Activated CD8-positive, alpha-beta T cell treated with anti-CD3 and anti-CD28 coated beads, Interleukin-2, amount 10 ng/mL, durations not matched to agents 7 days and 5 days (primary cell): ENCODE measurements around the gene ASB1. TPM values are rescaled to one million over a fixed set of nuclear protein-coding genes. Genes with fewer than 3 reads are reported as not detected.

Source experiments
- ATAC-seq: fragments of 150-1000 bp; cut with Tn5 transposase; one replicate; pipeline ENCODE4 v1.10.0; 2021; ENCODE audit warnings: moderate library complexity
- CTCF ChIA-PET: fragments of 350-600 bp; sonication (Branson Sonifier 250); formaldehyde crosslinking; loops from one replicate; lab custom pipeline; 2021; ENCODE audit warnings: antibody characterized with exemption; lab: Charles Lee
- POLR2A ChIA-PET: fragments of 350-600 bp; sonication (Branson Sonifier 250); formaldehyde crosslinking; loops from one replicate; lab custom pipeline; 2021; ENCODE audit warnings: antibody characterized with exemption; lab: Charles Lee
- DNase-seq: peaks from one replicate; pipeline ENCODE4 v3.0.0-alpha.2; 2020
- H3K27ac Mint-ChIP-seq: one replicate; pipeline ENCODE4 v1.8.0; 2021; ENCODE audit warnings: mild to moderate bottlenecking, mixed read lengths
- H3K27me3 Mint-ChIP-seq: one replicate; pipeline ENCODE4 v1.8.0; 2021; ENCODE audit warnings: low read depth, mixed read lengths
- H3K36me3 Mint-ChIP-seq: one replicate; pipeline ENCODE4 v1.8.0; 2021; ENCODE audit warnings: low read depth, mixed read lengths
- H3K4me1 Mint-ChIP-seq: one replicate; pipeline ENCODE4 v1.8.0; 2021; ENCODE audit warnings: low read depth, mixed read lengths
- H3K4me3 Mint-ChIP-seq: one replicate; pipeline ENCODE4 v1.8.0; 2021; ENCODE audit warnings: mild to moderate bottlenecking, mixed read lengths
- H3K9me3 Mint-ChIP-seq: one replicate; pipeline ENCODE4 v1.8.0; 2022; ENCODE audit warnings: mixed read lengths; ENCODE audit not compliant: insufficient read depth
- total RNA-seq, 2 experiments: library from RNA; stranded (reverse); gene quantifications; one replicate each; pipeline ENCODE4 v1.2.3, GENCODE V29; 2021

ASB1 gene
- total RNA-seq, 2 experiments from 2014 or later = 27.9 to 31.0 TPM

- peaks cover 3% of the 10 kb centered on the region for H3K4me1 Mint-ChIP-seq
- H3K36me3 Mint-ChIP-seq = peaks cover 4% of the 10 kb centered on the region
- H3K27ac Mint-ChIP-seq = no peak overlapping the region
- no peak overlapping the region for H3K4me3 Mint-ChIP-seq
- DNase-seq (peak; percentile 17), ATAC-seq (no peak)
- peaks cover 12% of the 10 kb centered on the region for H3K9me3 Mint-ChIP-seq
- POLR2A ChIA-PET = no interaction called here
- H3K27me3 Mint-ChIP-seq = peaks cover 5% of the 10 kb centered on the region
- CTCF ChIA-PET = interaction anchor here (1.6 to 2.6 kb wide), 3 partner anchors 88 to 108 kb away, joined by 3 to 25 read pairs (median 8); no protein-coding TSS in a partner anchor
These were observed 38.9 kb downstream of the ASB1 start for GRCh38 chr2:238465487-238466242.

DNA sequence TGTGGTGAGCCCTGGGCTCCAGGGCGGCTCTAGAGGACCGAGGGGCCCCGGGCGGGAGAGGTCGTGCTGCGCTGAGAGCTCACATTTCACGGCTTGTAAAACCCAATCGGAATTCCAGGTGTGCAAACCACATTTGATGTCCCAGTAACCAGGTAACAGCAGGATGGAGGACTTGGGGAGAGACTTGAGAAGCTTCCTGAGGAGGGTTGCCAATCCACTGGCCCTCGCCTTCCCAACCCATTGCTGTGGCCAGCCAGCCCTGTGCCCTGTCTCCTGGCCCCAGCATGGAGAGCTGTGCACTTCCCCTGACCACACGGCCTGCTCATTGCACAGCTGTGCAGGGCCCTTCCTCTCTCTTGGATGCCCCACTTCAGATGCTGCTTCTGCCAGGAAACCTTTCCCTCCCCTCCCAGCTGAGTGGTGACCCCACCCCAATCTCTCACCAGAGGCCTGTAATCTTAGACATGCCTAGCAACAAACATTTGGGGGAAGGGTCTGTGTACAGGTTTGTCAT, 39.6 kb downstream of the ASB1 start:
- Mint-ChIP-seq H3K4me1 (peaks cover 3% of the 10 kb centered on the region), H3K9me3 (peaks cover 12% of the 10 kb centered on the region), H3K27me3 (peaks cover 6% of the 10 kb centered on the region), H3K36me3 (peaks cover 4% of the 10 kb centered on the region), H3K27ac (no peak overlapping the region), H3K4me3 (no peak overlapping the region)
- POLR2A ChIA-PET = no interaction called here
- ATAC-seq (no peak), DNase-seq (no peak)
- CTCF ChIA-PET = interaction anchor here (1.1 to 2.6 kb wide), 2 partner anchors 95 to 109 kb away, joined by 3 to 8 read pairs; no protein-coding TSS in a partner anchor

GRCh38 chr2:238467062-238467461, 40.3 kb downstream of the ASB1 start:
- H3K9me3 Mint-ChIP-seq = peaks cover 15% of the 10 kb centered on the region
- DNase-seq (no peak), ATAC-seq (no peak)
- ChIA-PET POLR2A (no interaction called here), CTCF (interaction anchor here (1.1 to 2.6 kb wide), 2 partner anchors 96 to 110 kb away, joined by 3 to 8 read pairs; no protein-coding TSS in a partner anchor)
- peaks cover 4% of the 10 kb centered on the region for H3K36me3 Mint-ChIP-seq
- H3K4me1 Mint-ChIP-seq = peaks cover 3% of the 10 kb centered on the region
- peaks cover 9% of the 10 kb centered on the region for H3K27me3 Mint-ChIP-seq
- H3K27ac Mint-ChIP-seq = no peak overlapping the region
- no peak overlapping the region for H3K4me3 Mint-ChIP-seq

DNA sequence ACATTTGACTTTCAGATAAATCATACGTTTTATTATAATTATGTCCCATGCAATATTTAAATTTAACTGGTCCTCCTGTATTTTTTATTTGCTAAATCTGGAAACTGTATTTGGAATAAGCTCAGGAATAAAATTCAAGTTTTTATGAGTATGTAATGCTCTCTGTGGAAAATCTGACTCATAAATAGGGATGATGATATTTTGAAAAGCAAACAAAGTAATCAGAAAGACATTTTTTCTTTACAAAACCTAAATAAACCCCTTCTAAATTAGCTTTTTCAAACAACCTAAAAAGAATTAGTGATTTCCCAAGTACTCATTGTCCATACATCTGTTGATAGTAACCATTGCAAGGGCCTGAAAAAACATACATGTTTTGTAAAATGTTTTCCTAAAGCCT, 41.1 kb downstream of the ASB1 start:
- no peak overlapping the region for H3K4me3 Mint-ChIP-seq
- H3K27me3 Mint-ChIP-seq = peaks cover 13% of the 10 kb centered on the region
- ATAC-seq (no peak), DNase-seq (no peak)
- CTCF ChIA-PET = interaction anchor here (0.6 to 2.6 kb wide), 5 partner anchors 48 to 204 kb away, joined by 3 to 8 read pairs (median 3); no protein-coding TSS in a partner anchor
- no peak overlapping the region for H3K27ac Mint-ChIP-seq
- POLR2A ChIA-PET = no interaction called here
- H3K9me3 Mint-ChIP-seq = peaks cover 22% of the 10 kb centered on the region
- H3K36me3 Mint-ChIP-seq = peaks cover 6% of the 10 kb centered on the region
- peaks cover 4% of the 10 kb centered on the region for H3K4me1 Mint-ChIP-seq

DNA sequence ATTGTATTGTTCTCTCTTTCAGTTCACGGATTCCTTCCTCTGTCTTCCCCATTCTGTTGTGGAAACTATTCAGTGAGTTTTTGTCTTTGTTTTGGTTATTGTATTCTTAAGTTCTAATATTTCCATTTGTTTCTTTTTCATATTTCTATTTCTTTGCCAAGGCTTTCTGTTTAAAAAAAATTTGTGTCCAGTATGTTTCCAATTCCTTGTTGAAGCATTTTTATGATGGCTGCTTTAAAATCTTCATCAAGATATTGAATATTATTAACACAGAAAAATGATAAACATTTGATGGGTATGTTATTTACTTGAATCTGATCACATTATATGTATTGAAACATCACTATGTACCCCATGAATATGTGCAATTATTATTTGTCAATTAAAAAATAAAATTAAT, 42.4 kb downstream of the ASB1 start:
- ChIA-PET CTCF (no interaction called here), POLR2A (no interaction called here)
- Mint-ChIP-seq H3K27ac (no peak overlapping the region), H3K4me3 (no peak overlapping the region), H3K27me3 (peaks cover 13% of the 10 kb centered on the region), H3K9me3 (peaks cover 35% of the 10 kb centered on the region), H3K4me1 (peaks cover 7% of the 10 kb centered on the region), H3K36me3 (peaks cover 12% of the 10 kb centered on the region)
- ATAC-seq (no peak), DNase-seq (no peak)

- CTCF ChIA-PET = no interaction called here
- H3K27me3 Mint-ChIP-seq = peaks cover 13% of the 10 kb centered on the region
- H3K4me3 Mint-ChIP-seq = no peak overlapping the region
- POLR2A ChIA-PET = no interaction called here
- no peak overlapping the region for H3K27ac Mint-ChIP-seq
- H3K9me3 Mint-ChIP-seq = peaks cover 39% of the 10 kb centered on the region
- H3K4me1 Mint-ChIP-seq = peaks cover 7% of the 10 kb centered on the region
- no peak for ATAC-seq
- DNase-seq = no peak
- H3K36me3 Mint-ChIP-seq = peaks cover 12% of the 10 kb centered on the region
These were observed 46.3 kb downstream of the ASB1 start for GRCh38 chr2:238473014-238473413.

GRCh38 chr2:238473523-238473922, 46.8 kb downstream of the ASB1 start:
- ChIA-PET CTCF (no interaction called here), POLR2A (no interaction called here)
- ATAC-seq (no peak), DNase-seq (no peak)
- peaks cover 13% of the 10 kb centered on the region for H3K27me3 Mint-ChIP-seq
- H3K4me3 Mint-ChIP-seq = no peak overlapping the region
- H3K36me3 Mint-ChIP-seq = peaks cover 12% of the 10 kb centered on the region
- no peak overlapping the region for H3K27ac Mint-ChIP-seq
- H3K9me3 Mint-ChIP-seq = peaks cover 39% of the 10 kb centered on the region
- H3K4me1 Mint-ChIP-seq = peaks cover 7% of the 10 kb centered on the region

DNA sequence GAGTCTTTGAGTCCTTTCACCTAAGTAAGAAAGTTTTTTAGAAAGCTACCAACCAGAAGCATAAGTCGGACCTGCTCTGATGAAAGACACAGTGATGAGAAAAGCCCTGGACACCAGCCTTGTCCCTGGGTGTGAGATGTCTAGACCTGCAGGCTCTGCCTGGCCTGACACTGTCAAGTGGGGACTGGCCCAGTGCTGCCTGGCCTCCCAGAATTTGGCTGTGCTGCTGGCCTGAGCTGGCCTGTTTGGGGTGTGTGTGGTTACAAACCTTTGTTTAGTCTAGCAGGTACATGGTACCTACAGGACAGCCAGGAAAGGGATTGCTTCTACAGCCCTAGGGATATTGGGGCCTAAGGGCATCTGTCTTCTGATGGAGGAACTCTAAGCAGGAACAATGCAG, 48.3 kb downstream of the ASB1 start:
- peaks cover 30% of the 10 kb centered on the region for H3K9me3 Mint-ChIP-seq
- DNase-seq (no peak), ATAC-seq (no peak)
- no peak overlapping the region for H3K27ac Mint-ChIP-seq
- H3K4me1 Mint-ChIP-seq = peaks cover 7% of the 10 kb centered on the region
- peaks cover 8% of the 10 kb centered on the region for H3K36me3 Mint-ChIP-seq
- no peak overlapping the region for H3K4me3 Mint-ChIP-seq
- POLR2A ChIA-PET = no interaction called here
- H3K27me3 Mint-ChIP-seq = peaks cover 8% of the 10 kb centered on the region
- CTCF ChIA-PET = interaction anchor here (1.2 kb wide), 1 partner anchor 11 kb away, joined by 4 read pairs; no protein-coding TSS in a partner anchor

DNA sequence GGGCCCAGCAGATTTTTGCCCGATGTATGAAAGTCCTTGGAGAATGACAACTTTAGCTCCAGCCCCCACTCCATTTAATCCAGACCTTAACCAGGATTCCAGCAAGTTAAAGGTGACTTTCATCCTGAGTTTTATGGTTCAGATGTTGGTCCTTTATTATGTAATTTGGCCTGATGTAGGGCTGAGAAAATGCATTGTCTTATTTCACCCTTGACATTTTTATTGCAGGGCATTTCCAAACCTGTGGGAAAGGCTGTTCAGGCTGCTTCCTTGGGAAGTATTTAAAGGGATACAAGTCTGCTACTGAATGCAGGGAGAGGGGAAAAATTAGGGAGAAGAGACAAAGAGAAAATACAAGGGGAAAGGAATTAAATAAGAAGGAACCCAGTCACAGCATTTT, 48.8 kb downstream of the ASB1 start:
- ATAC-seq = no peak
- Mint-ChIP-seq H3K27ac (no peak overlapping the region), H3K4me3 (no peak overlapping the region), H3K4me1 (peaks cover 7% of the 10 kb centered on the region), H3K36me3 (peaks cover 9% of the 10 kb centered on the region), H3K9me3 (peaks cover 35% of the 10 kb centered on the region), H3K27me3 (peaks cover 8% of the 10 kb centered on the region)
- ChIA-PET POLR2A (no interaction called here), CTCF (interaction anchor here (1.2 kb wide), 1 partner anchor 11 kb away, joined by 4 read pairs; no protein-coding TSS in a partner anchor)
- no peak for DNase-seq

- Mint-ChIP-seq H3K27ac (no peak overlapping the region), H3K36me3 (peaks cover 9% of the 10 kb centered on the region), H3K4me1 (peaks cover 7% of the 10 kb centered on the region), H3K4me3 (no peak overlapping the region), H3K9me3 (peaks cover 36% of the 10 kb centered on the region), H3K27me3 (peaks cover 7% of the 10 kb centered on the region)
- CTCF ChIA-PET = no interaction called here
- POLR2A ChIA-PET = no interaction called here
- ATAC-seq (no peak), DNase-seq (no peak)
These were observed 49.5 kb downstream of the ASB1 start for GRCh38 chr2:238476258-238476657.

DNA sequence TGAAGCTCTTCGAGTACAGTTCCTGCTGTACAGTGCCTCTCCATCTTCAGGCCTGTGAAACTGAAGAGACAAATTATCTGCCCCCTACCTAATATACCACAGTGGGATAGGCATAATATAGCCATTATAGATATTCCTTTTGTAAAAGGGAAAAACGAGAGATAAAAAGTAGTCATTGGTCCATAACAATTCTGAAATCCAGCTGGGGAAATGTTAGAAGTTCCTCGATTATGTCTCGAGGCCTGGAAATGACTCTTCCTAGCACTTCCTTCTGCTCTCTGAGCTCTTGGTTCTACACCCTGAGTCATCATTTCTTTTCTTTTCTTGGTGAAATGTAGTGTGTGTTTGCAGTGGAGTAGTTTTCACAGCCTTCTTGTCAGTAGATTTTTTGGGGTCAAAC, 51.5 kb downstream of the ASB1 start:
- no peak for ATAC-seq
- peaks cover 2% of the 10 kb centered on the region for H3K4me1 Mint-ChIP-seq
- ChIA-PET CTCF (interaction anchor here (2.3 kb wide), 1 partner anchor 108 kb away, joined by 9 read pairs; no protein-coding TSS in a partner anchor), POLR2A (interaction anchor here (1.3 kb wide), 1 partner anchor 50 kb away, joined by 3 read pairs; no protein-coding TSS in a partner anchor)
- DNase-seq = no peak
- H3K4me3 Mint-ChIP-seq = no peak overlapping the region
- H3K9me3 Mint-ChIP-seq = peaks cover 22% of the 10 kb centered on the region
- no peak overlapping the region for H3K27ac Mint-ChIP-seq
- no peaks in the 10 kb centered on the region for H3K27me3 Mint-ChIP-seq
- peaks cover 7% of the 10 kb centered on the region for H3K36me3 Mint-ChIP-seq

DNA sequence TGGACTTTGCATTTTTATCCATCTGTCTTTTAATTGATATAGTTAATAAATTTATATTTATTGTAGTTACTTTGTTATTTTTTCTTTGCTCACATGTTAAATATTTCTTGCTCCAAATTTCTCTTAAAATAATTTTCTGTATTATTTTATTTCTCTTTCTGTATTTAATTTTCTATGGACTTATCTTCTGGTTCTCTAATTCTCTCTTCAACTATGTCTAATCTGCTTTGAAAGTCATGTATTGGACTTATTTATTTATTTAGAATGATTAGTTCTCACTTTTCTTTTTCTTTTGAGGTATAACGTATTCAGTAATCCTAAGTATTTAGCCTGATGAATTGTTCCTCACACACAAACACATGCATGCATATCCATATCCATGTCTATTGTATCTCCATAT, 53.1 kb downstream of the ASB1 start:
- ATAC-seq = no peak
- Mint-ChIP-seq H3K4me1 (no peaks in the 10 kb centered on the region), H3K27ac (no peak overlapping the region), H3K27me3 (no peaks in the 10 kb centered on the region), H3K36me3 (peaks cover 2% of the 10 kb centered on the region), H3K4me3 (no peak overlapping the region), H3K9me3 (peaks cover 9% of the 10 kb centered on the region)
- ChIA-PET CTCF (no interaction called here), POLR2A (no interaction called here)
- no peak for DNase-seq
